Measurements from ENCODE around the gene ERMN.
"Not testable (repeated sequence)": the region's sequence is repeated elsewhere in the genome, so short reads cannot be mapped to it uniquely, and the experiment has no call there.

ERMN gene

DNA sequence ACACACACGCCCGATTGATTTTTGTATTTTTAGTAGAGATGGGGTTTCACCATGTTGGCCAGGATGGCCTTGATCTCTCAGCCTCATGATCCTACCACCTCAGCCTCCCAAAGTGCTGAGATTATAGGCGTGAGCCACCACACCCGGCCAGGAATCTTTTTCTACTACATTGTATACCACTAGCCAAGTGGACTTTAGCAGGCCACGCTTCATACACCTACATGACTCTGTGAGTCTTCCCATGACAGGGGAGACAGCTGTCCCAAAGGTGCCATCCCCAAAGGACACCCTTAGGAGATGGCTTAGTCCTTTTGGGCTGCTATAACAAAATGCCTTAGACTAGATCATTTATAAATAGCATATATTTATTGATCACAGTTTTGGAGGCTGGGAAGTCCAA lies 32.8 kb downstream of the ERMN start:
- no peak for DNase-seq (ENCODE audit: low read depth)

GRCh38 chr2:157291018-157291417 lies 34.6 kb downstream of the ERMN start:
- no peak for DNase-seq (ENCODE audit: low read depth)

- no peak for DNase-seq (ENCODE audit: low read depth)
These were observed 35.1 kb downstream of the ERMN start for GRCh38 chr2:157290525-157290924.

DNA sequence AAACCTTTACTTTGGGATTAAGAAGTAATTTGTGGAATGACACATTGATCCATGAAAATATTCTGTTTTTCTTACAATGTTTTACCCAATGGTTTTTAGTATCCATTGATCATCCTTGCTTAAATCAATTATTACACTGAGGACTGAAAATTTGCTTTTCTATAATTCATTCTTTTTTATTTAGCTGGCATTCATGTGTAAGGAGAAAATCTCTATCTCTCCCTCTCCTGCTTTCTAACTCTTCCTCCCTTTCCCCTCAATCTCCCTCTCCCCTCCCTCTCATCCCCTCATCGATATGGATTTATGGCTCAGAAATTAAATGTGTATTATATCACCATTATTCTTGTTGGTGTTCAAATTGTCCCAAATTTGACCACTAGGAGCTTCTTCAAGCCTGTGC lies 38.5 kb downstream of the ERMN start:
- no peak for DNase-seq (ENCODE audit: low read depth)

DNA sequence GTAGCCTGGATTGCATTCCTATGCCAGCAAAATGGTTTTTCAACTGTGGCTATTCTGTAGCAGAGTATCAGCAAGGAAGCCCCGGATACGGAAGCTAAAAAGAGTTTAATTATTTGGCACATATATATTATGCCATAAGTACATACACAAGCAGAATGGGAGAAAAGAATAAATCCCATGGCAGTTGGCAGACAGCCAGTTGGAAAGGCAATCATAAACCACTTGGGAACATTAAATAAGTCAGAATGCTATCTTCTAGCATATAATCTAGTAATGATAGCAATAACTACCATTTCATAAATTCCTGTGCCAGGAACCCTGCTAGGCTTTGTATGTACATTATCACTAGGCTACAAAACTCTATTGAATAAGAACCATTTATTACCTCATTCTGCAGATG lies 42.2 kb downstream of the ERMN start:
- DNase-seq (ENCODE audit: low read depth): no peak

DNA sequence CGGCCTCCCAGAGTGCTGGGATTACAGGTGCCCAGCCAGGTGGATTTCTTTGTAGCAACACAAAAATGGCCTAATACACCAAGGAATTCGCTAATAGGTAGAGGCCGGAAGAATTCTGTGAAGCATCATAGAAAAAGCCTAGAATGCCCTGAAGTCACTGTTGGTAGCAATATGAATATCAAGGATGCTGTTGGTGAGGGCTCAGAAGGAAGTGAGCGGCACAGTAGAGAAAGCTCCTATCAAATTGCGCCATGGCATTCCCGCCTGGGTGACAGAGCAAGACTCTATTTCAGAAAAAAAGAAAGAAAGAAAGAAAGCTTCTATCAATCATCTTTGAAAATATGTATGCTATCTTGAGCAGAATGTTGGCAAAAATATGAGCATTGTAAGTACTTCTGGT lies 44.3 kb downstream of the ERMN start:
- DNase-seq (ENCODE audit: low read depth): no peak

- not testable (repeated sequence) for DNase-seq (ENCODE audit: low read depth)
These were observed 46.3 kb downstream of the ERMN start for GRCh38 chr2:157279311-157279710.

- no peak for DNase-seq (ENCODE audit: low read depth)
These were observed 53.9 kb downstream of the ERMN start for GRCh38 chr2:157271590-157272203.

DNA sequence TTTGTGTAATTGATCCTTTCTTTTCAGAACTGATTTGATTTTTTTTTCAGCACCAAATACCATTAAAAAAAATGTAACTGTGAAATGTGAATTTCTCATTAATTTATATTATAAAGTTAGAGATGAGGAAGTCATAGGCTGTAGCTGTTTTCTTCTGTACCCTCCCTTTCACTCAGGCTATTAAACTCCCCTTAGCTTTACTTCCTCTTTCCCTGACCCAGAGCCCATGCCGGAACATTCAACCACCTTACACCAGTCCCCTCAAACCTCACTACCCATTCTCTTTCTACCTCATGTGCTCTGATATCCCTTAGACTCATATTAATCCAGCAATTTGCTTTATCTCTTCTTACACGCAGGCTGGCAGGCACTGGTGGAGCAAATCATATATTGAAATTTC lies 55.7 kb downstream of the ERMN start:
- DNase-seq (ENCODE audit: low read depth): no peak

GRCh38 chr2:157269060-157269459 lies 56.6 kb downstream of the ERMN start:
- DNase-seq (ENCODE audit: low read depth): no peak

All from amniotic epithelial cell (primary cell).